ELF-1 (cell line): ENCODE data around the gene KCNE5.
"Not testable (repeated sequence)": the region's sequence is repeated elsewhere in the genome, so short reads cannot be mapped to it uniquely, and the experiment has no call there.

Experiments used
- DNase-seq: peaks from one replicate; pipeline ENCODE4 v3.0.0-alpha.2; 2016; ENCODE audit warnings: low read depth, low spot score

KCNE5 gene

DNA sequence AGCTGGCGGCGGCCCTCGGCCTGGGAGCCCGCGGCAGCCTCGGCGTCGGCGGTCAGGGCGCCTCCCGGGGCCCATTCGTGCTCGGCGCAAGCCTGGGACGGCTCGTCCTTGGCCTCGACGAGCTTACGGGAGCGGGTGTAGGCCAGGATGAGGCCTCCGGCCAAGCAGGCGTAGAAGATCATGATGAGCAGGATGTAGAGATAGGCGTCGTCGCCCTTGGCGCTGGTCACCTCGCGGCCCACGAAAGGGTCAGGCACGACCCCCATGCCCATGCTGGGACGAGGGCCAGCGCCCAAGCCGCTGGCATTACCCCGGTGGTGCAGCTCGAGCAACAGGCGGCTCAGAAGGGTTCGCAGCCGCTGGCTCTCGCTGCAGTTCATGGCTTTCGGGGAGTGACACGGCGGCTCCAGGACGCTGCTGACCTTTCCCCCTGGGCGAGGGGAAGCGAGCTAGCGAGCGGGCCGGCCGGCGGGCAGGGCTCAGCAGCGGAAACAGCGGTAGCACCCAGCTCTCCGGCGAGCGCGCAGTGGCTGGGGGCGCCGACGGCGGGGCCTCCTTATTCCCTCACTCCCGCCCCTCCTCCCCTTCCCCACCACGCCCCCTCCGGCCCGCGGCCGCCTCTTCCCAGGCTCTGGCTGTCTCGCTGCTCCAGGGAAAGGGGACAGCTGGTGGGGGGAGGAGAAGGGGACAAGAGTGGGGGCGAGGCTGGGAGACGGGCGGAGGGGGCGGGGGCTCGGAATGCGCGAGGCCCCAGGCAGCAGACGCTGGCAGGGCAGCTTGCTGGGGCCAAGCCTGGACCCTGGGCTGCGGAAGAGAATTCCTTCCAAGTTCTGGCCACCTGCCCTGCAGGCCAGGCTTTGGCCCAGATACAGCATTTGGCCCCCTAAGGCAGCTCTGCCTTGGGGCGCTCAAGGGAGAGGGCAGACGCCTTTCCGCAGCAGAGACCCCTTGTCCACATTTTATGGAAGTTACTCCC, at the start of gene KCNE5:
TSS of gene KCNE5 (minus strand) at position 532 of the 976 bp plus-strand sequence. CDS start at position 380, 152 bp downstream.
- DNase-seq: peak; percentile 76

GRCh38 chrX:109672239-109672638, 47.3 kb upstream of the KCNE5 start:
- no peak for DNase-seq

- not testable (repeated sequence) for DNase-seq
Measured at GRCh38 chrX:109671170-109671569, 46.2 kb upstream of the KCNE5 start.

DNA sequence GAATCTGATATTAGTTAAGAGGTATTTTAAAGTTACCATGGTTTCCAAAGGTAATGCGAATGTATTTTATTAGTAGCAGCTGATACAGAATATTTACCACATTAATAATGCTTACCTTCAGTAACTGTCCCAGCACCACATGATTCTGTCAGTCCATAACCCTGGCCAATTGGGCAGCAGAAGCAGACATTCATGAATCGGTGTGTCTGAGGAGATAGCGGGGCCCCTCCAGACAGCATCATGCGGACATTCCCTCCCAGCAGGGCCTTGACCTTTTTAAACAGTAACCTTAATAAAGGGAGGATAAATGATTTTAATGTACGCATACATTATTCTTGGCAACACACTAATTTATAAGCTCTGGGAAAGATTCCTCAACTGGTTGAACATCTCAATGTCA, 43.0 kb upstream of the KCNE5 start:
- no peak for DNase-seq

GRCh38 chrX:109660435-109661143, 35.6 kb upstream of the KCNE5 start:
- no peak for DNase-seq

- no peak for DNase-seq
Measured at GRCh38 chrX:109658391-109658790, 33.4 kb upstream of the KCNE5 start.

DNA sequence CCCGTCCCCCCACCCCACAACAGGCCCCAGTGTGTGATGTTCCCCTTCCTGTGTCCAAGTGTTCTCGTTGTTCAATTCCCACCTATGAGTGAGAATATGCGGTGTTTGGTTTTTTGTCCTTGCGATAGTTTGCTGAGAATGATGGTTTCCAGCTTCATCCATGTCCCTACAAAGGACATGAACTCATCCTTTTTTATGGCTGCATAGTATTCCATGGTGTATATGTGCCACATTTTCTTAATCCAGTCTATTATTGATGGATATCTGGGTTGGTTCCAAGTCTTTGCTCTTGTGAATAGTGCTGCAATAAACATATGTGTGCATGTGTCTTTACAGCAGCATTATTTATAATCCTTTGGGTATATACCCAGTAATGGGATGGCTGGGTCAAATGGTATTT, 32.4 kb upstream of the KCNE5 start:
- DNase-seq: not testable (repeated sequence)

DNA sequence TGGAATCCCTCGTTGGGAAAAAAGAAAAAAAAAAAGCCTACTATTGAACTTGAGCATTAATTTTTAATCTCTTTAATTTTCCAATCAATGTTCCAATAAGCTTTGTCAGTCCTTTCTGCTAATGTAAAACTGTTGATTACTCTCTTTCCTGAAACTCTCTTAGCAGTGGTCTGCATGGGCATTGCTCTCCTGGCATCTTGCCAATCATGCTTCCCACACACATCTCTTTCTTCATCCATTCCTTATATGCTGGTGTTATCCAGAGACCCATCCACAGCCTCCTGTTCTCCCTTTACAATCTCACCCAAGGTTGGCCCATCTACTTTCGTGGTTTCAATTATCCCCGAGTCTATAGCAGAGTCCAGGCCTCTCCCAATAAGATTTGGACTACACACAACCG, 31.8 kb upstream of the KCNE5 start:
- no peak for DNase-seq

DNA sequence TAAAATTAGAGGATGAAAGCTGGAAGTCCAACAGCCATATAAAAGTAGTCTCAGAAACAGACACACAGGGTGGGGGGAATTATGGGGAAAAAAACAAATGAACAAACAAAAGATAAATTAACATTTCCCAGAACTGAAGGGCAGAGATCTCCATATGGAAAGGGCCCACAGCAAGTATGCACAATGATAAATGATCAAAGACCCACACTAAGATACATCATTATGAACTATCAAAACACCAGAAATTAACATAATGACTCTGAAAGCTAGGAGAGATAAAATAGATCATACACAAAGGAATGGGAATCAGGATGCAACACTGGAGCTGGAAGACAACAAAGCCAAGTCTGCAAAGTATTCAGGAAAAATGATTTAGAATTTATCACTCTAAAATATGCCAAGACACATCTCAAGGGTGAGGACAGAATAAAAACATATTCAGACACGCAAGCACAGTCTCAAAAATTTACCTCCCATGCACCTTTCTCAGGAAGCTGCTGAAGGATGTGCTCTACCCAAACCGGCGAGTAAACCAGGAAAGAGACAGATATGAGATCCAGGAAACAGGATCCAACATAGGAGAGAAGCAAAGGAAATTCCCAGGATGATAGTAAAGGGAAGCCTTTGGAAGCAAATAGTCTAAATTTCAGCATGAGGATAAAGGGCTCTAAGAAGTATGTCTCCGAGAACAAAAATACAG, 30.7 kb upstream of the KCNE5 start:
- DNase-seq: no peak

DNA sequence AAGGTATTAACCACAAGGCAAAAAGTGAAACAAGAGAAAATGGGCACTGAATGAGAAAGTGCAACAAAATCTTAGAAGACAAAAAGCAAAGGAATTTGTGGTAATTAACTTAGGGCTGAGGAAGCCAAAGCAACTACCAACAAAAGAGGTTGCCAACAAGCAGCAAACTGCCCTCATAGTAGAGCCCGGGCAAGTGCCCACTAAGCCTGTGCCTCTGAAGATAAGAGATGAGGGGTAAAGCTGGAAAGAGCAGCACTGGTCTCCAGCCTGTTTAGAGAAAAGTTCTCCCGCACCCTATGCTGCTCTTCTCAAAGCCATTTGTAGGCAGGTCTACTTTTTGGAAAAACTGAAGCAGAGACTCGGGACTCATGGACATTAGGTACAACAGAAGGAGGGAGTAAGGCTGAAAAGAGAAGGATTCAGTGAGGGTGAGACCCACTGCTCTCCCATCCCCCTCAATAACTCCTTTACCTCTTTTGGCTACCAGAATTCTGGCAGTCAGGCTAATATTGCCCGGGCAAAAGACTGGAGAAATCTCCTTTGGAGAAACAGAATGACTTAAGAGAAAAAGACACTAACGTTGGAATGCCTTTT, 29.6 kb upstream of the KCNE5 start:
- DNase-seq: no peak

GRCh38 chrX:109644671-109645070, 19.7 kb upstream of the KCNE5 start:
- DNase-seq: not testable (repeated sequence)

- no peak for DNase-seq
Measured at GRCh38 chrX:109643687-109644086, 18.7 kb upstream of the KCNE5 start.

DNA sequence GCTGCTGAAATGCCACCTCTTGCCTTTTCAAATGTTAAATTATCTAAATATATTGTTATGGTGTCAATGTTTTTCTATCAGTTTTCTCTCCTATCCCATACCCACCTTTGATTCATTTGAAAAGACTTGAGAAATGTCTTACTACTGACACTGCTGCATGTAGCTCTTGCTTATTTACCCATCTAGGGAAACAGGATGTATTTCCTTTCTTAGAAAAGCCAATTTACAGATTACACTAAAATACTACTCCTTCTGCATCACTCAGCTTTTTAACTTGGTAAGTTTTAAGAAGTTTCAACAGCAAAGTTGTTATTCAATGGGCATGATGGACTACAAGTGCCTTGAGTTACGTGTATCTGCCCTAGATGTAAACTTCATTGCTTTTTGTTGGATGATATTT, 13.2 kb upstream of the KCNE5 start:
- no peak for DNase-seq

DNA sequence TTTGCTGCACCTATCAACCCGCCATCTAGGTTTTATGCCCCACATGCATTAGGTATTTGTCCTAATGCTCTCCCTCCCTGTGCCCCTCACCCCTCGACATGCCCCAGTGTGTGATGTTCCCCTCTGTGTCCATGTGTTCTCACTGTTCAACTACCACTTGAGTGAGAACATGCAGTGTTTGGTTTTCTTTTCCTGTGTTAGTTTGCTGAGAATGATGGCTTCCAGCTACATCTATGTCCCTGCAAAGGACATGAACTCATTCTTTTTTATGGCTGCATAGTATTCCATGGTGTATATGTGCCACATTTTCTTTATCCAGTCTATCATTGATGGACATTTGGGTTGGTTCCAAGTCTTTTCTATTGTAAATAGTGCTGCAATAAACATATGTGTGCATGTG, 12.5 kb upstream of the KCNE5 start:
- DNase-seq: not testable (repeated sequence)

DNA sequence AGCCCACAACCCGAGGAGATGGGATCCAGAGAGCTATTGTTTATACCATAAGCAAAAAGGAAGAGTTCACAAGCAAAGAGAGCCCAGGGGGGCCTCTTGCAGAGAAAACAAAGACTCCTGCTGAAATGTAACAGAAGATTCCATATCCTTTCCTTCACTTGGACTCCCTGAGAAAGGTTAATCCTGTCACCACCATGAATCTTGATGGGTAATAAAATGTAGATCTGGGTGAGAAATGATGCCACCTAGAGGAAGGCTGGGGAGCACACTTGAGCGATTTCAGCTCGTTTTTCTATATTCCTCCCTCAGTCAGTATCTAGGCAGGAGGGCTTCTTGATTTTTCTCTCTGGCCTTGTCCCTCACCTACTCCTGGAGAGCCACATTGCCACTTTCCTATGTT, 10.2 kb upstream of the KCNE5 start:
- peak; percentile 66 for DNase-seq

DNA sequence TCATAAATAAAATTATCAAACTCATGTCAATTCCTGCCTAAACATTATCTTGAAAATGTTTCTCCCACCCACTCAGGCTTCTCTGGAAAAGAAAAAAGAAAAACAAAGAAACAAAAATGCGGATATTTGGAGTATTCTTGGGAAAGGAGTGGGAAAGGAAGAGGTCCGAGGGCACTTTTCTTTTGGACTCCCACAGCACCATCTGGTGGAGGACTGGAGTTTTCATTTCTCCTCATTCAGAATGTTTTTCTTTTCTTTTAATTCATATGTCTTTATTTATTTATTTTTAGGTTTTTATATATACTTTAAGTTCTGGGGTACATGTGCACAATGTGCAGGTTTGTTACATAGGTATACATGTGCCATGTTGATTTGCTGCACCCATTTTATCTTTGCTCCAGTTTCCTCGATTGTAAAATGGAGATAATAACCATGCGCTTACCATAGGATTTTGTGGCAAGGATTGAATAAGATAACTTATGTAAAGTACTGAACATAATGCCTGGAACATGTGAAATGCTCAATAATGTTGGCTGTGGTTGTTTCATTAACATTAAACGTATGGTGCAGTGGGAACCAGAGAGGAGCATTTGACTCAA, 8.0 kb upstream of the KCNE5 start:
- peak; percentile 27 for DNase-seq

DNA sequence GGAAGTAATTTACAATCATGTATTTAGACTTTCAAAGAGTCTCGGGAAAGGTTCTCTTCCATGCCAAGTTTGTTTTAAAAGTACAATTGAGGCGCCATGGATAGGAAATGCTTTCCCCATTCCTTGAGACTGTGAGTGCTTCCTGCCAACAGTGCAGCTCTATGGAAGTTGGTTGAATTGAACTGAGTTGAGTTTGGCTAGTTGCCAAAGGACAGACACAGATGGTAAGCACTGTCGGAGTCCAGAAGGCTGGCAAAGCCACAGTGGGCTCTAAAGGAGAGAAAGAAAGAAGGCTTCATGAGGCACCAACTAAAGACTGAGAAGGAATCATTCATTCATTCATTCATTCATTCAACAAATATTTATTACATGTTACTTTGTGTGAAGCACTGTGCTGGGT, 4.3 kb upstream of the KCNE5 start:
- no peak for DNase-seq

DNA sequence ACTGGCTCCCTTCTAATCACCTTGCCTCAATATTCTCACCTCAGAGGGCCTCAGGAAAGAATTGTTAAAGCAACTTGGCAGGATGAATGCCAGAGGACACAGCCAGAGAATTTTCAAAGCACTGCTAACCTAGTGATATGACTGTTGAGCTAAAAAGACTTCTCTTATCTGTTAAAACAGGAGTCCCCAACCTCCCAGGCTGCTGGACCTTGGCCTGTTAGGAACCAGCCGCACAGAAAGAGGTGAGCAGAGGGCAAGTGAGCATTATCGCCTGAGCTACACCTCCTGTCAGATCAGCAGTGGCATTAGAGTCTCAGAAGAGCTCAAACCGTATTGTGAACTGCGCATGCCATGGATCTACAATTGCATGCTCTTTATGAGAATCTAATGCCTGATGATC, 1.7 kb upstream of the KCNE5 start:
- DNase-seq: no peak

GRCh38 chrX:109623997-109624396, 975 bp downstream of the KCNE5 start:
- DNase-seq: no peak

DNA sequence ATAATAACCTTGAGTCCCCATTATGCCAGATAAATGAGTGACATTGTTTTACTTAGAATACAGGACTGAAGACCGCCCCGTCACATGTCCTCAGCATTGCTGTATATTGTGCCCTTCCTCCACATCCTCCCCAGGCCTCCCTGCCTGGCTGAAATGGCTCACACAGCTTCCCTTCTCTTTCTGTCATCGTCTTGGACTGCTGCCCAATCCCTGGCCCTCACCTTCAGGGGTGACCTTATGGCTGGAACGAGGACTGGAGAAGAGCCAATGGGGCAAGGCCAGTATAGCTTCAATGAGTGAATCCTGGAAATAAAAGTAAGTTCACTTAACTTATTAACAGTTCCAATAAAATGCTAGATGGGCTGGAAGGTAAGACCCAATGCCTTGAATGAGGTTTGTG, 2.7 kb downstream of the KCNE5 start:
- no peak for DNase-seq

DNA sequence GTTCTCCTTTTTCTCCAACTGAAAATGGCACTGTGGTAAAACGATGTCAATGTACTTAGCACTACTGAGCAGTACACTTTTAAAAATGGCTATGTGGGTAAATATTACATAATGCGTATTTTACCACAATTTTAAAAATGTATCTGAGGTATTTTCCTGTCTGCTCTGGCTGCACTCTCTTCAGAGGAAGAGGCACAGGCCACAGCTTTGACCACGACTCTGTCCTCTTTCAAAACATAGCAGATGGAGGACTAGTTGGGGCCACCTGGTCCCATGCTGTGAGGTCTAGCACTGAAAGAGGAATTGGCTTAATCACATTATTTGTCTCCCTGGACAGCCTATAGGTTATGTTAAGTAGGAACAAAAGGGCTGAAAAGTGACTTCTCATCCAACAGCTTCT, 5.2 kb downstream of the KCNE5 start:
- DNase-seq: no peak
